HG03095 (cell line): Measurements from ENCODE around the gene KLKB1.

ENCODE experiments used
- ATAC-seq: cut with Tn5 transposase; IDR thresholded peaks from one replicate; pipeline ENCODE4 v1.9.1; 2021; ENCODE audit warnings: moderate library complexity; ENCODE audit not compliant: unreplicated experiment

Gene KLKB1

DNA sequence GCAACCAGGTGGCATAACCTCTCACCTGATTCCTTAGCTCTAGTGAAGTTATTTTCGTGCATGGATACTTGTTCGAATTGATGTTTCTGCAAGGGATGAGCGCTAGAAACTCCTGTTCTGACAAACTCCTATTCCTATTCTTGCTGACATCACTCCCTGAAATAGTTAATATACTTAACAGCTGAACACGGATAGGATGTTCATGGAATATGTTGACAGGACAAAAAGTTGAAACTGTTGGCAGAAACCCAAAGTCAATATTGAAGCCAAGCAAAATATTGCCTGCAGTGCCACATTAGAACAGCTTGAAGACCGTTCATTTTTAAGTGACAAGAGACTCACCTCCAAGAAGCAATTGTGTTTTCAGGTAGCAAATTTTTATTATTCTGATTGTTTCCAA lies at the start of gene KLKB1:
Gene KLKB1, plus strand, starts transcription at position 287 of the 400 bp plus-strand sequence. CDS start 689 bp downstream, outside the sequence.
- ATAC-seq = no peak

DNA sequence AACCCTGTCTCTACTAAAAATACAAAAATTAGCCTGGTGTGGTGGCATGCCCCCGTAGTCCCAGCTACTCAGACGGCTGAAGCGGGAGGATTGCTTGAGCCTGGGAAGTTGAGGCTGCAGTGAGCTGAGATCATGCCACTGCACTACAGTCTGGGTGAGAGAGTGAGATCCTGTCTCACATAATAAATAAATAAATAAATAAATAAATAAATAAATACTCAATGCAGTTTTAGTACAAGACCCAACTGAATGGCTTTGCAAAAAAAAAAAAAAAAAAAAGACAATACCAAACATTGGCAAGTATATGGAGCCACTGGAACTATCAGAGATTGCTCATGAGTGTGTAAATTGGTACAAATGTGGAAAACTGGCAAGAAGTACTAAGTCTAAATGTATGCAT lies 39.2 kb upstream of the KLKB1 start:
- no peak for ATAC-seq

DNA sequence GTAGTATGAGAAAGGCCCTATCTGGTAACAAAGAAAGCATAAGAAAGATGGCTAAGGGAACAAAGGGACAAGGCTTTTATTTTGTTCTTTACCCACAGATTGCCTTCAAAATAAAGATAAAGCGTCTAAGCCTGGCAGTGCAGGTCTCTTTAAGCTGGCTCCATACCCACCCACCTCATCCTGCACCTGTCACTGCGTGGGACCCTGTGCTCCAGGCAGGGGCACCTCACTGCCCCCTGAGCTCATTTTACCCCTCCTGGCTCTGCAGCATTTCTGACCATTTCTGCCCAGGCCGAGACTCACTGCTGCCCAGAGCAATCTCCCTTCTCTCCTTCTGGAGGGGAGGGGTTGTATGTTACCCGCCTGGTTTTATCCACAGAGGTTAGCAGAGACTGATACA lies 37.7 kb upstream of the KLKB1 start:
- ATAC-seq = no peak

DNA sequence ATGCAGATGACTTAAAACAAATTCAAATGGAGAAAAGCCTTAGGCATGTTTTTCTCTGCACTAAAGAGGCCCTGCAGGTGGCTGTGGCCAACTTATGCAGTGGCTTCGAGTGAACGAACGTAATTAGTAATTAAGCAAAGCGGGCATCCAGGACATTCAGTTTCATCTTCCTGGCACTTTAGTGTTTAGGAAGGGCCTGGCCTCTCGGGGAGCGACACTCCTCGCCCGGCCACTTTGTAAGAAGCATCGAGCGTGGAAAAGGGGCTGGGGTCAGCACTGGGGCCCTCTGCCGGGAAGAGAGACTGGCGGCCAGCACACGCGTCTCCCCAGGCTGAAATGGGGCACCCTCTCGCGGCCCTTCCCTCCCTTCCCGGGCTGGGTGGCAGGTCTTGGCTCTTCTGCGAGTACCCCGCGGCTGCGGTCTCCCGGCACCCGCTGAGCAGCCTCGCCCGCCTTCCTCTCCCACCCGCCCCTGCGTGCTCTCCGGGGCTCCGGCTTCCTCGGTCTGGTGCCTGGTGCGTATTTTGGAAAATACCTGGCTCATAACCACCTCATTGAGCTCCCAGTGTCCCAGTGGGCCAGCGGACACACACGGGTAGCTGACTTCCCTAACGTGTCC lies 36.6 kb upstream of the KLKB1 start:
- peak; percentile 31 for ATAC-seq

DNA sequence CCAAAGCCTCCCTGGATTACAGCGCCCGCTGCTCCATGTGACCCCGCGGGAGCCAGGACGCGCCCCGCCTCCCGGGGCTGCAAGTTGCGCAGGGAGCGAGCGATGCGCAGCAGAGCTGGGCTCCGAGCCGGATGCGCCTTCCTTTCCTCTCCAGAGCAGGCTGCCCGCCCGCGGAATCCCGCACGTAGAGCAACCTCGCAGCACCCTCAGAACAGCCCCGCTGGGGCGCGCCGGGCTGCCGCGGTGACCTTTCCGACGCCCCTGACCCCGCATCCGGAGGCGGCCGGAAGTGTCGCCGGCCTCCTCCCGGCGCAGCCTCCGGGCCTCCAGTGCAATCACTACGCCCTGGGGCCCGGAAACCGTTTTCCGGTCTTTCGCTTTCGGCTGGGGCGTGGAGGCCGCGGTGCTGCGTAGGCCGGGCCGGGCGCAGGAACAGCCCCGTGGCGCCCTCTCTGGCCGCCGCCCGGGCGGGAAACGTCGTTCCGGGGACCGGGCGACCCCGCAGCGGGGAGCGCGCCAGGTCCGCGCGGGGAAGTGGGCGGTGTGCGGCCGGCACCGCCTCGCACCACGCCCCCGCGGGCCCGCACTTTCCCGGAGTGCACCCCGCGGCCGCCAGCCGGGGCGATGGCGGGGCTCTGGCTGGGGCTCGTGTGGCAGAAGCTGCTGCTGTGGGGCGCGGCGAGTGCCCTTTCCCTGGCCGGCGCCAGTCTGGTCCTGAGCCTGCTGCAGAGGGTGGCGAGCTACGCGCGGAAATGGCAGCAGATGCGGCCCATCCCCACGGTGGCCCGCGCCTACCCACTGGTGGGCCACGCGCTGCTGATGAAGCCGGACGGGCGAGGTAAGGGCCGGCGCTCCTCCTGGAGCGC lies 35.9 kb upstream of the KLKB1 start, which contains the start of gene CYP4V2:
Gene CYP4V2, plus strand, starts transcription at position 368 of the 866 bp plus-strand sequence. Its CDS starts 257 bp downstream, at position 625.
- peak; percentile 89 for ATAC-seq

DNA sequence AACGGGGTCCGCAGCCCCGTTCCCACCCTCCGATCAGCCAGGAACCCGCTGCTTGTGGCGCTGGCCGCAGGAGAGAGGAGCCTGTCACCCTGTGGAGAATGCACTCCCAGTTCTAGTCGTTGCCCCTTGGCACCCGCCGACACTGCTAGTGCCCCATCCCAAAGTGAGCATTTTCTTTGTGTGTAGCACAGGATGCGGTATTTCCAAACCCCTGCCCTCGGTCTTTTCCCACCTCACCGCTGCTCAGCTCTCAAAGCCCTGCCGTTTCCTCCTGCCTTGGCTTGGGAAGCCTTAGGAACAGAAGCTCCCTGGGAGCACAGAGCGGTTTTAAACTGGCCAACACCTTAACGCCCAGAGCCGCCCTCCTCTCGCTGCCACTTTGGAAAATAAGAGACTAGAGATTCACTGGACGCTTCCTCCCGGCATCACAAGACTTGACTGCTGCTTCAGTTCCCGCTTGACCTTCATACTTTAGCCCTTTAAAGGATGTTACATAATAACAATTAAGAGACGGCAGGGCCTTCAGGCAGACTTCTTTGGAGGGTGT lies 35.2 kb upstream of the KLKB1 start:
- ATAC-seq = no peak

DNA sequence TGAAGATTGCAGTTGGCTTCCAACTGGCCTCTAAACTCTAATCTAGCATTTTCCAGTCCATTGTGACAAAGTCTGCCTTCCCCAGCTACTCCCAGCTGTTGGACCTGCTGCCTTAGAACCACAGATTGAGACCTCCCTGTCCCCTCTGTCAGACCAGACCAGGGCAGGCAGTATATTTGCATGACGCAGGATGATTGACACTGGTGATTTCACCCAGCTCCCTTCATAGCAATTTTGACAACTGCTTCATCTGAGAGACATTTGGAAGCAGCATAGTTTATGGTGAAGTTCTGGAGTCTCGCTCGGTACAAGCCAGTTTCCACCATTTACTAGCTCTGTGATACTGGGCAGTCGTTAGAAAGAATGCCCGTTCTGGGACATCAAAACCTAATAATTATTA lies 33.5 kb upstream of the KLKB1 start:
- no peak for ATAC-seq

DNA sequence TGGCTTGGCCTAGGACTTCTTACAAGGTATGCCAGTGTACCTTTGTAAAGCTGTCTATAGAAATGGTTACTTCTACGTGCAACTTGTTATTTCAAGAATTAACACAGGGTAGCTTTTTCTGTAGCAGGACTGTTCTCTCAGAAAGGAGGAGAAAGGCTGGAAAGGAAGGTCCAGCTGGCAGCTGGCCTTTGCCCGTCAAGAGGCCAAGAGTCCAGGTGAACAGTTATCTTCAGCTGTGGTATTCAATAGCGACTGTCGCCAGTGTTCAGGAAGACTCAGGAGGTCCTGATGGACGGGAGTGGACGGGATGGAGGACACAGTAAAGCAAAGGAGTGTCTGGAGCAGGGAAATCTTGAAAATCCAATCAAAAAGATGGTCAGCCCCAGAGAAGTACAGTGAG lies 31.2 kb upstream of the KLKB1 start:
- ATAC-seq = no peak

DNA sequence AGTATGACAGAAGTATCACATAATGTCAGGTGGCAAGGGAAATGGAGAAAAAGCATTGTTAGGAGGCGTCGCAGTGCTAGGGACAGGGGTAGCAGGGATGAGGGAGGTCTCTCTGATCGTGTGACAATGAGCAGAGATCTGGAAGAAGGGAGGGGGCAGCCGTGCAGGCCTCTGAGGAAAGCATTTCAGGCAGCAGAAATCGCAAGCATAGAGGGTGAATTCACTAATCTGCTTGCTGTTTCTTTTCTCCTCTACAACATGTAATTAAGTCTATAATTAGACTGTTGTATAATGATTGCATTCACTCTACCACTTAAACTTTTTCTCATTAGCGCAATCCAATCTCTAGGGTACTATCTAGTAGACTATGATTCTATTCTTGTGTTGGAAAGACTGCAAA lies 26.8 kb upstream of the KLKB1 start:
- ATAC-seq = no peak

DNA sequence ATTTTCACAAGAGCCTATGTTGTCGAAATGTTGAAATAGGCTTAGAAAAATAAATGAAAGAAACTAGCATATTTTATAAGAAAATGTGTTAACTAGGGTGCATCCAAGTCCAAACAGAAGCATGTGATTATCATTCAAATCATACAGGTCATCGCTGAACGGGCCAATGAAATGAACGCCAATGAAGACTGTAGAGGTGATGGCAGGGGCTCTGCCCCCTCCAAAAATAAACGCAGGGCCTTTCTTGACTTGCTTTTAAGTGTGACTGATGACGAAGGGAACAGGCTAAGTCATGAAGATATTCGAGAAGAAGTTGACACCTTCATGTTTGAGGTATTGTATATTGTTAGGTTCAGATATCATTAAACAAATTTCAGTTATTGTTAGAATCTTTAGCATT lies 26.3 kb upstream of the KLKB1 start:
- no peak for ATAC-seq

DNA sequence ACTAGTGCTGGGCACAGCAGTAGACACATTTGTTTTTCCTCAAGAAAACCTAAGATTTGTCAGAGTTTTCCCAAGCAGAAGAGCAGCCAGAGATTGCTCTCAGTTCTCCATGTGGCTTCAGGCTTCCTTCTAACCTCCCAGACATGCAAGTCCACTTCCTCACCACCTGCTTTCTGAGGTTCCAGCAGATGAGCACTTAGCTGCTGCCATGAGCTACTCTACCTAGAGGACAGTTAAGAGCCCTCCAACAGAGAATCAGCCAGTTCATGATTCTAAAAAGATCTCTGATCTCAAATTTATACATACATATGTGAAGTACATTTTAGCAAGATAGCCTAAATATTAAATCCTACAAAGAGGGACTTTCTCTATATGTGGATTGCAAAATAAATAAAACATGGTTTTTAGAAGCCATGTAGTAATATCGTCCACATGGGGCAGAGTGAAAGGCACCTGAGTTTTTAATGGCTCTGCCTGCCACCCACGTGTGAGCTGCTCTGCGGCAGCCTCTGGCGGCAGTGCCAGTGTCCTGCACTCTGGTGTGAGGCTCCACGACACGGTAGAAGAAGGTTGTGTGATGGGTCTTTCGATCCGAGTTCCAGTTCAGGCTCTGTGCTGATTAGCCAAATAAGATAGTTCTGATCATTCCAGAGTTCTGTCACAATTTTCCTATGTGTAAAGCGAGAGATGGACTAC lies 25.6 kb upstream of the KLKB1 start:
- ATAC-seq = peak; percentile 79

DNA sequence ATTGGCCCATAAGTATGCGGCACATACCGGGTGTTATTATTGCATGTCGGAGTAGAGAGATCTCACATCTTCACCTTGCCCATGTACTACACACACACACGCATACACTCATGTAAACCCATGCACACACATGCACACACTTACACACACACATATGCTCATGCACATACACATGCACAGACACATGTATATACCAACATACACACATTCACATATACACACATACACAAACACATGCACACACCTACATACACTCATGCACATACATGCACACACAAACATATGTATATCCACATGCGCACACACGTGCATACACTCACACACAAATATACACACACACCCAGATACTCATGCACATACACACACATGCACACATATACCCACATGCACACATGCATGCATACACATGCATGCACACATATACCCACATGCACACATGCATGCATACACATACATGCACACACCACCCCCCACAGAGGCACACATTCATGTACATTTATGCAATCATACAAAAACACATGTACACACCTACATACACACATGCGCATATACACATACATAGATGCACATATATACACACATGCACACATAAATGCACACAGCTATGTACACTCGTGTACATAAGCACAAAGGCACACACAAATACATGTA lies 24.7 kb upstream of the KLKB1 start:
- no peak for ATAC-seq

DNA sequence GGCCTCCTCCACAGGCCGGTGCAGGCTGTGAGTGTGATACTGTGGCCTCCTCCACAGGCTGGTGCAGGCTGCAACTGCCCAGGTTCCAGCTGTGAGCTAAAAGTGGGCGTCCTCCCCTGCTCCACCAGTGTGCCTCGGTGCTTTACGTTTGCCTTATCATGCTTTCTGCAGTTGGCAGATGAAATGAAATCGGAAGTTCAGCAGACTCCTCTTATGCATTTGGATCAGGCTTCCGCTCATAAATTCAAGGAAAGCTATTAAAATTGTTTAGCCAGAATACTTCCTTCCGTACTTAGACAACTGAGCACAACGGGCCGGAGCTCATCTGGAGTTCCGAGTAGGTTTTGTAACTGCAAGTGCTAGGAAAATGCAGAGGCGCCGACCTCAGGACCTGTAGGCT lies 23.9 kb upstream of the KLKB1 start:
- ATAC-seq = no peak

DNA sequence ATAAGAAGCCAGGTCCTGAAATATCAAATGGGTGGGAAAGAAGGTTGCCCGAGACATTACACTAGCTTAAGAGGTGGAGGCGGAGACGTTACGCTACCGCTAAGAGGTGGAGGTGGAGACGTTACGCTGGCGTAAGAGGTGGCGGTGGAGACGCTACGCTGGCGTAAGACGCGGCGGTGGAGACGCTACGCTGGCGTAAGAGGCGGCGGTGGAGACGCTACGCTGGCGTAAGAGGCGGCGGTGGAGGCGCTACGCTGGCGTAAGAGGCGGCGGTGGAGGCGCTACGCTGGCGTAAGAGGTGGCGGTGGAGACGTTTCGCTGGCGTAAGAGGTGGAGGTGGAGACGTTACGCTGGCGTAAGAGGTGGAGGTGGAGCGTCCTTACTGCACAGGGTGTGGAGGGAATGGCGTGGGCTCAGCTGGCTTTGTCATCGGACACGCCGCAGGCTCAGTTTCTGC lies 23.2 kb upstream of the KLKB1 start:
- peak; percentile 40 for ATAC-seq

DNA sequence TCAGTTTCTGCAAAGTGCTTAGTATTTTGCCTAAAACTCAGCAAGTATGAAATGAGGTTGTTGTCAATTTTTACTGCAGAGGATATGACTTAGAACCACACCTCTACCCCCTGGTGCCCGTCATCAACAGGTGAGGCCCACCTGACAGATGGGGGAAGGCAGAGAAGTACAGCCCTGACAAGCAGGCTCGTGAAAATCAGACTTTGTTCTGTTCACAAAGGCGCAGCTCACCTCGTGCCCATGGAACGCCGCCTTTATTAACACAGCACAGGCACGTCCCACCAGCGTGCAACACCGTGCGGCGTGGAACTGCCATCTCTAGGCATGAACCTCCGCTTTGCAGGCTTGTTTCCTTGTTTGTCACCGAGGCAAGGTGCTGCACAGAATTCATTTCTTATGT lies 22.6 kb upstream of the KLKB1 start:
- no peak for ATAC-seq

DNA sequence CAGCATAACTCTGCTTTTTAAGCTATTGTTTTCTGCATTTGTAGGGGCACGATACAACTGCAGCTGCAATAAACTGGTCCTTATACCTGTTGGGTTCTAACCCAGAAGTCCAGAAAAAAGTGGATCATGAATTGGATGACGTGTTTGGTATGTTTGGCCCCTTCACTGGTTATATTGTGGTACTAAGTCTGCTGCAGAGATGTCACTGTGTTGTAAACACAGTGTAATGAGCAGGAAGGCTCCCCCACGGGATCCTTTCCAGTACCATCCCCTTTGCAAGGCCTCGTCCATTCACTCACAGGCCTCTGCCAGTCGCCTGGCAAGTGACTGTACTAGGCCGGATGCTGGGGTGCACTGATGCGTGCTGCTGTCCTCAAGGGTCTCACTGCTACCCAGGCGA lies 22.2 kb upstream of the KLKB1 start:
- ATAC-seq = no peak

DNA sequence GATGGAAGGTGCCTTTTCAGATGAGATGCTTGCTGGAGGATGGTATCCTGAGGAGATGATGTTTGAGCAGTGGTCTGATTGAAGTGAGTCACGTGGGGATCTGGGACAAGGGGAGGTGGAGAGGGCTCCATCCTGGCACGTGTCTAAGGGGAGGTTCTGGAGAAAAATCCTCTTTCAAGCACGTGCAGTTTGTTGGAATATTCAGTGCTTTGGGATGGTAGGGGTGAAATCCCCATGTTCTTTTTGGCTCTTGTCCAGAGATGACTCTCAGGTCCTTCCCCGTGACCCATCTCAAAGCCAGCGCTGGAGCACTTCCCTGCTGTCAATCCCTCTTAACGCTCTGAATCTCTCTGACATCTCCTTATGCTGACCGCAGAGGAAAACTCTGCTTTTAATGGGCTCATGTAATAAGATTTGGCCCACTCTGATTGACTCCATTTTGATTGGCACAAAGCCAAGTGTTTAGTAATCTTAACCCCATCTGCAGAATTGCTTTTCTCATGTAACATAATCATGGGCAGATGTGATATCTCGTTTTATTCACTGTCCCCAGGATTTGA lies 10.8 kb upstream of the KLKB1 start:
- no peak for ATAC-seq

DNA sequence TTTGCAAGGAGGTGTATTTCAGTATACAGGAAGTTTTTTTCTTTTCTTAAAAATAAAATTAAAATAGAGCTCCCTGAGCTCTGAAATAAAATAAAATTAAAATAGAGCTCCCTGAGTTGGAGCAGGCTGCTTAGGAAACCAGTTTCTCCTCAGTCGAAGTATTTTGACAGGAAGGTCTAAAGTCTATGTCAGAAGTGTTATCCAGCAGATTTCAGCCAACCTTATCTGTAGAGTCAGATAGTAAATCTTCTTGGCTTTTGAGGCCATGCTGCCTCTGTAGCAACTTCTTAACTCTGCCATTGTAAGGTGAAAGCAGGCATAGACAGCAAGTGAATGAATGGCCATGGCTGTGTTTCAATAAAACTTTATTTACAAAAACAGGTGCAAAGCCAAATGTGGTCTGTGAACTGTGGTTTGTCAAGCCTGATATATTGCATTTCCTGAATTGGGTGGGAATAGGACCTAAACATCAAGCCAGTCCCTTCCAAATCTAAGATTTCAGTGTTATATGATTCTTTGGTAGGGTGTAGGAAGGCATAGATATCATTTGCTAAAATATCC lies 9.5 kb upstream of the KLKB1 start:
- ATAC-seq = no peak

DNA sequence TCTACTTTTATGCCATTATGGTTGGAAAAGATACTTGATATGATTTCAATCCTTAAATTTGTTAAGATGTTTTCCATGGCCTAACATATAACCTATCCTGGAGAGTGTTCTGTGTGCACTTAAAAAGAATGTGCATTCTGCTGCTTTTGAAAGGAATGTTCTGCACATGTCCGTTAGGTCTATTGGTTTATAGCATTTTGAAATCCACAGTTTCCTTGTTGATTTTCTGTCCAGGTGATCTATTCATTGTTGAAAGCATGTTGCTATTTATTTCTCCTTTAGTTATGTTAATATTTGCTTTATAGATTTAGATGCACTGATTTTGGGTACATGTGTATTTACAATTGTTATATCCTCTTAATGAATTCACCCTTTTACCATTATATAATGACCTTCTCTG lies 5.7 kb upstream of the KLKB1 start:
- no peak for ATAC-seq

DNA sequence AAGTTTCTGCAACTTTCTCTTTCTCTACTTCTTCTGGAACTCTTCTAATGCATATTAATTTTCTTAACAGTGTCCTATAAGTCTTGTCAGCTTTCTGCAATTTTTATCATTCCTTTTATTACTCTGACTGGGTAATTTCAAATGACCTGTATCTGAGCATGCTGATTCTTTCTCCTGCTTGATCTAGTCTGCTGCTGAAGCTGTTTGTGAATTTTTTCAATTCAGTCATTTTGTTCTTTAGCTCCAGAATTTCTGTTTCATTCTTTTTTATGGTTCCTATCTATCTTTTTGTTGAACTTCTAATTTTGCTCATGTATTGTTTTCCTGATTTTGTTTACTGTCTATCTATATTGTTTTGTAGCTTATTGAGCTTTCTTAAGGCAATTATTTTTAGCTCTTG lies 1.5 kb upstream of the KLKB1 start:
- no peak for ATAC-seq
